ENCODE measurements around the gene ODAD4.

Gene ODAD4

DNA sequence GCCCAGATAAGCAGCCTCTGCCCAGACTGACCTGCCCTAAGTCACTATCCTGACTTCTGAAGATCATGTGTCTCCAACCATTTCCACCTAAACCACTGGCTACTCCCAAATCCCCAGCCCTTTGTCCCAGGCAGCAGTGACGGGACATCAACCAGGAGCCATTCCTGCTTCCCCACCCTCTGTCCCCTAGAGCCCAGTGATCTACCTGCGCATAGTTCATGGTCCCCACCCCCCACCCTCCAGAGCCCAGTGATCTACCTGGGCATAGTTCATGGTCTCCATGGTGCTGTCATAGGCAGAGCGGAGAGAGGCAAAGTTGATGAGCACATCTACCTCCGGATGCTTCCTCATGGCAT, 38.4 kb upstream of the ODAD4 start:
- H3K4me3 ChIP-seq (ENCODE audit: low read depth, low read length) = no peak overlapping the region
- TF ChIP-seq, protein P1, sequence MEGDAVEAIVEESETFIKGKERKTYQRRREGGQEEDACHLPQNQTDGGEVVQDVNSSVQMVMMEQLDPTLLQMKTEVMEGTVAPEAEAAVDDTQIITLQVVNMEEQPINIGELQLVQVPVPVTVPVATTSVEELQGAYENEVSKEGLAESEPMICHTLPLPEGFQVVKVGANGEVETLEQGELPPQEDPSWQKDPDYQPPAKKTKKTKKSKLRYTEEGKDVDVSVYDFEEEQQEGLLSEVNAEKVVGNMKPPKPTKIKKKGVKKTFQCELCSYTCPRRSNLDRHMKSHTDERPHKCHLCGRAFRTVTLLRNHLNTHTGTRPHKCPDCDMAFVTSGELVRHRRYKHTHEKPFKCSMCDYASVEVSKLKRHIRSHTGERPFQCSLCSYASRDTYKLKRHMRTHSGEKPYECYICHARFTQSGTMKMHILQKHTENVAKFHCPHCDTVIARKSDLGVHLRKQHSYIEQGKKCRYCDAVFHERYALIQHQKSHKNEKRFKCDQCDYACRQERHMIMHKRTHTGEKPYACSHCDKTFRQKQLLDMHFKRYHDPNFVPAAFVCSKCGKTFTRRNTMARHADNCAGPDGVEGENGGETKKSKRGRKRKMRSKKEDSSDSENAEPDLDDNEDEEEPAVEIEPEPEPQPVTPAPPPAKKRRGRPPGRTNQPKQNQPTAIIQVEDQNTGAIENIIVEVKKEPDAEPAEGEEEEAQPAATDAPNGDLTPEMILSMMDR (IDR thresholded peaks at IDR 0.05; ENCODE audit: low read depth, low read length) = no peak
- no peak for DNase-seq
- H3K27me3 ChIP-seq = no peaks in the 10 kb centered on the region
- H3K9me3 ChIP-seq = no peaks in the 10 kb centered on the region
- peaks cover 85% of the 10 kb centered on the region for H3K36me3 ChIP-seq
- peaks cover 23% of the 10 kb centered on the region for H3K4me1 ChIP-seq

DNA sequence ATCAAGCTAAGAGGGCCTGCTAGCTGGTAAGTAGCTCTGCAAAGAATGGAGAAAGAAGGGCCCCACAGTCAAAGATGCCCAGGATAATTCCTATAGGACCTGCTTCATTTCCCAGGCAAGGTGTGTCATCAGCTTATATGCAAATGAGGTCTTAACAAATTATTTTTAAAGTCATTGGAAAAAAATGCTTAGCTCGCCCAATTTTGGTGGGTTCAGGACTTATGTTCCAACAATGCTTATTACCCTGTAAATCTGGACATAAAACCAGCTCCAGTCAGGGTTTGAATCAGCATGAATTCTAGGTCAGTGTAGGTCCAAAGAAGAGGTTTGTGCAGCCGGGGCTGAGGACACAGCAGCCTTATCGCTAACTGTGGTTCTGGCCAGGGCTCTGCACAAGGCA, 37.0 kb upstream of the ODAD4 start:
- H3K27me3 ChIP-seq = no peaks in the 10 kb centered on the region
- DNase-seq = no peak
- TF ChIP-seq, protein P1 (IDR thresholded peaks at IDR 0.05; ENCODE audit: low read depth, low read length) = no peak
- H3K36me3 ChIP-seq = peaks cover 85% of the 10 kb centered on the region
- no peak overlapping the region for H3K4me3 ChIP-seq (ENCODE audit: low read depth, low read length)
- H3K9me3 ChIP-seq = no peaks in the 10 kb centered on the region
- peaks cover 28% of the 10 kb centered on the region for H3K4me1 ChIP-seq

DNA sequence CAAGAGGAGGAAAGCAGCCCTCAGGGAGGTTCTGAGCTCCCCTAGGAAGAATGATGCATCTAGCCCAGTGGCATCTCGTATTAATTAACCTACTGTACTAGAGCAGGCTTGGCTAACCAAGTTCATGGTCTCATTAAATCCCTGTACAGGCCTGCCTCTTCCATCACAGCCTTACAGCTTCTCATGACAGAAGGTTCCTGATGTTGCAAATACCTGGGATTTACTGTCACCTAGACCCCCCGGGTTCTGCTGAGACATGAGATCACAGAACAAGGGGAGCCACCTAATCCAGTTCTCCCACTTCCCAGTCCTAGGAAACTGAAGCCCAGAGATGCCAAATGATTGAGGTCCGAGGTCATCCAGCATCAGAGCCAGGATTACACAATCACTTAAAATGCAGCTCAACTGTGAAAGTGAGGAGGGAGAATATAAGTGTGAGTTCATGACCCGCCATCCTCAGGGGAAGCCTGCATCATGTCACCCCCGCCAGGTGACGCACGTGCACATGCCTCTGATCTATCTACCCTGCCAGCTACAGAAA, 35.6 kb upstream of the ODAD4 start:
- H3K9me3 ChIP-seq = no peaks in the 10 kb centered on the region
- peak; percentile 70 for DNase-seq
- H3K4me1 ChIP-seq = peaks cover 36% of the 10 kb centered on the region
- peak overlapping the region; percentile 1; the same call in 1 of the 2 replicates for H3K4me3 ChIP-seq (ENCODE audit: low read depth, low read length)
- H3K27me3 ChIP-seq = no peaks in the 10 kb centered on the region
- TF ChIP-seq, protein P1 (IDR thresholded peaks at IDR 0.05; ENCODE audit: low read depth, low read length) = no peak
- H3K36me3 ChIP-seq = peaks cover 84% of the 10 kb centered on the region

DNA sequence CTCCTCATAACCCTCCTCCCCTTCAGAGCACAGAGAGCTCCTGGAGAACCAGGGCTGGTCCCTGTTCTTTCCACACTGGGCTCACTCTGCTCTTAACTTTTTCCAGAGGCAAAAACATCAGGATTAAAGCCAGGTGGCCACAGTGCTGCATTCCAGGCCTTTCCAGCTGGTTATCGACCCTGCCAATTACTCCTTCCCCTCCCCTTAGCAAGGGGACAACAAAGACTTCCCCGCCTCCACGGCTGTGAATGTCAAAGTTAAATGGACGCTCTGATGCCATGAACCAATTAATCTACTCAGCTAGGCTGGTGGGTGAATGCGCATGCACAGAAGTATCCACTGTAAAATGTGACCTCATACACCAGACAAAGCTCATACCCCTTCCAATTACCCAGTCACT, 34.8 kb upstream of the ODAD4 start:
- peaks cover 85% of the 10 kb centered on the region for H3K36me3 ChIP-seq
- peak; percentile 57 for DNase-seq
- H3K27me3 ChIP-seq = no peaks in the 10 kb centered on the region
- peaks cover 36% of the 10 kb centered on the region for H3K4me1 ChIP-seq
- TF ChIP-seq, protein P1 (IDR thresholded peaks at IDR 0.05; ENCODE audit: low read depth, low read length) = no peak
- no peak overlapping the region for H3K4me3 ChIP-seq (ENCODE audit: low read depth, low read length)
- no peaks in the 10 kb centered on the region for H3K9me3 ChIP-seq

DNA sequence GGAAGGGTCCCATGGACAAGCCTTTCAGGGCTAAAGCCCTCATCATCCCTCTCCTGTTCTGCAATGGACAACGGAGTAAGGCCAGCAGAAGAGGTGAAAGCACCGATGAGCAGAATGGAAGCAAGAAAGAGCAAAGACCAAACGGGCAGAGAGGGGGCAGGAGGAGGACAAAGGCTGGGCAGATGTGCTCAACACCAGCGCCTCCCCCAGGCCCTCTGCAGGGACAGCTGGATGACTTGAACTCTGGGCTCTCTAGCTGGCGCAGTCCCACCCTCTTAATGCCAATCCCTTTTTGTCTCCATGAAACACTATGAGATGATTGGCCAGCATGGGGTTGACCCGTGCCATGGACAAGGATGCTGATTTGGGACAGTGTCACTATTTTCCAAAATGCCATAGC, 33.7 kb upstream of the ODAD4 start:
- Histone ChIP-seq H3K27me3 (no peaks in the 10 kb centered on the region), H3K4me1 (peaks cover 36% of the 10 kb centered on the region), H3K4me3 (ENCODE audit: low read depth, low read length) (no peak overlapping the region), H3K36me3 (peaks cover 87% of the 10 kb centered on the region), H3K9me3 (no peaks in the 10 kb centered on the region)
- TF ChIP-seq, protein P1 (IDR thresholded peaks at IDR 0.05; ENCODE audit: low read depth, low read length) = peak; percentile 20; the same call in 1 of the 2 replicates
- DNase-seq = no peak

DNA sequence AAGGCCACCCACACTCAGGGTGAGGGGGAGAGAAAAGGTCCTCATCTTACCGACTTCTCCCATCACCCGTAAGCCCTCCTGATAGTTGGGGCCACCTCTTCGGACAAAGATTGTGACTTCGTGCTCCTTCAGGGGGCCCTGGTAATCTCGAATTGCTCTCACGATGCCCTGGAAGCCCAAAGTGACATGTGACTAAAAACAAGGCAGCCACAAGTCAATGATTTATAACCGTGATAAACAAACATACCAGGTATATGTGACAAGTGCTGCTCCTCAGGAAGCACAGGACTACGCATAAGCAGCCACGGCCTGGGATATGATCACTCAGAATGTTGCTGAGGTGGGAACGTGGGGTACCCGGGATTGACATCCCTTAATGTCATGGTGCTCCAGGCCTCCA, 28.8 kb upstream of the ODAD4 start:
- Histone ChIP-seq H3K4me3 (ENCODE audit: low read depth, low read length) (no peak overlapping the region), H3K4me1 (peaks cover 21% of the 10 kb centered on the region), H3K36me3 (peaks cover 92% of the 10 kb centered on the region), H3K9me3 (no peaks in the 10 kb centered on the region), H3K27me3 (no peaks in the 10 kb centered on the region)
- TF ChIP-seq, protein P1 (IDR thresholded peaks at IDR 0.05; ENCODE audit: low read depth, low read length) = no peak
- DNase-seq = no peak

Data from BE2C (cell line).